Measurements from ENCODE around the gene MYL5. TPM values are rescaled to one million over a fixed set of nuclear protein-coding genes. Genes with fewer than 3 reads are reported as not detected.
"Not testable (repeated sequence)": the region's sequence is repeated elsewhere in the genome, so short reads cannot be mapped to it uniquely, and the experiment has no call there.

The MYL5 gene
- total RNA-seq, 1 experiment from 2014 or later = 10.4 TPM

- DNase-seq (ENCODE audit: low read depth) = peak; percentile 90
Measured at GRCh38 chr4:705278-706082, 31.1 kb downstream of the MYL5 start, which contains the start of gene PCGF3. TSS of gene PCGF3 (plus strand) at chr4:705832. CDS start at chr4:733681, 27,849 bp downstream.

- DNase-seq (ENCODE audit: low read depth) = not testable (repeated sequence)
Measured at GRCh38 chr4:706083-706633, 31.8 kb downstream of the MYL5 start.

GRCh38 chr4:706834-707598 lies 32.7 kb downstream of the MYL5 start:
- no peak for DNase-seq (ENCODE audit: low read depth)

GRCh38 chr4:707929-708630 lies 33.7 kb downstream of the MYL5 start:
- DNase-seq (ENCODE audit: low read depth) = no peak

- no peak for DNase-seq (ENCODE audit: low read depth)
Measured at GRCh38 chr4:708631-708933, 34.2 kb downstream of the MYL5 start.

GRCh38 chr4:709348-709747 lies 35.0 kb downstream of the MYL5 start:
- DNase-seq (ENCODE audit: low read depth) = no peak

- no peak for DNase-seq (ENCODE audit: low read depth)
Measured at GRCh38 chr4:710116-710515, 35.8 kb downstream of the MYL5 start.

- no peak for DNase-seq (ENCODE audit: low read depth)
Measured at GRCh38 chr4:710916-711315, 36.6 kb downstream of the MYL5 start.

- no peak for DNase-seq (ENCODE audit: low read depth)
Measured at GRCh38 chr4:712093-712492, 37.8 kb downstream of the MYL5 start.

- no peak for DNase-seq (ENCODE audit: low read depth)
Measured at GRCh38 chr4:712916-713632, 38.7 kb downstream of the MYL5 start.

- no peak for DNase-seq (ENCODE audit: low read depth)
Measured at GRCh38 chr4:714087-714486, 39.7 kb downstream of the MYL5 start.

GRCh38 chr4:717601-718320 lies 43.4 kb downstream of the MYL5 start:
- DNase-seq (ENCODE audit: low read depth) = no peak

- DNase-seq (ENCODE audit: low read depth) = no peak
Measured at GRCh38 chr4:718460-718859, 44.1 kb downstream of the MYL5 start.

- DNase-seq (ENCODE audit: low read depth) = no peak
Measured at GRCh38 chr4:720111-720860, 45.9 kb downstream of the MYL5 start.

- no peak for DNase-seq (ENCODE audit: low read depth)
Measured at GRCh38 chr4:721261-722168, 47.2 kb downstream of the MYL5 start.

- DNase-seq (ENCODE audit: low read depth) = no peak
Measured at GRCh38 chr4:722169-722725, 47.9 kb downstream of the MYL5 start.

GRCh38 chr4:722851-723360 lies 48.6 kb downstream of the MYL5 start:
- no peak for DNase-seq (ENCODE audit: low read depth)
